SU-DHL-6 (cell line): ENCODE results near the gene BCAS3.

Source experiments
- CTCF ChIP-seq: fragments of 200-600 bp; sonication (generic); IDR thresholded peaks from one replicate; pipeline ENCODE4 v1.5.1; 2017; ENCODE audit warnings: antibody characterized with exemption, mild to moderate bottlenecking, low read length, moderate library complexity; ENCODE audit not compliant: insufficient read depth, poor library complexity, severe bottlenecking
- EZH2phosphoT487 ChIP-seq: fragments of 200-600 bp; sonication (generic), shearing (Covaris generic); conservative IDR thresholded peaks from 2 replicates; pipeline ENCODE4 v1.6.1; 2018; ENCODE audit warnings: mild to moderate bottlenecking, antibody characterized with exemption, low read length, moderate library complexity, mixed read lengths

GRCh38 chr17:61221181-61221580 lies 543.5 kb downstream of the BCAS3 start:
- TF ChIP-seq CTCF (no peak), EZH2phosphoT487 (no peak)
